ENCODE results near the gene HEG1. TPM values are rescaled to one million over a fixed set of nuclear protein-coding genes. Genes with fewer than 3 reads are reported as not detected.
A peak's percentile ranks its signal among the peaks of the same experiment; 100 is the strongest.

HEG1 gene
- total RNA-seq, 2 donors from 2014 or later: 20.5 to 30.6 TPM

GRCh38 chr3:125050488-125051090 lies 5.2 kb downstream of the HEG1 start:
- Mint-ChIP-seq H3K27ac (peak overlapping the region; percentile 99), H3K27me3 (no peaks in the 10 kb centered on the region), H3K4me1 (peaks cover 67% of the 10 kb centered on the region), H3K4me3 (peak overlapping the region; percentile 34), H3K36me3 (ENCODE audit: low read depth) (peaks cover 15% of the 10 kb centered on the region)
- ATAC-seq: no peak
- no peaks in the 10 kb centered on the region for H3K9me3 ChIP-seq (ENCODE audit: control insufficient read depth, low read length, poor library complexity, severe bottlenecking)
- no peak for DNase-seq

- H3K36me3 Mint-ChIP-seq (ENCODE audit: low read depth): peaks cover 12% of the 10 kb centered on the region
- peaks cover 53% of the 10 kb centered on the region for H3K4me1 Mint-ChIP-seq
- H3K4me3 Mint-ChIP-seq: peak overlapping the region; percentile 28
- H3K27ac Mint-ChIP-seq: peak overlapping the region; percentile 32
- DNase-seq (no peak), ATAC-seq (no peak)
- H3K9me3 ChIP-seq (ENCODE audit: control insufficient read depth, low read length, poor library complexity, severe bottlenecking): no peaks in the 10 kb centered on the region
- no peaks in the 10 kb centered on the region for H3K27me3 Mint-ChIP-seq
Observed at GRCh38 chr3:125048282-125048681, 7.5 kb downstream of the HEG1 start.

GRCh38 chr3:125045965-125046364 lies 9.8 kb downstream of the HEG1 start:
- no peak overlapping the region for H3K27ac Mint-ChIP-seq
- no peaks in the 10 kb centered on the region for H3K27me3 Mint-ChIP-seq
- no peak for ATAC-seq
- no peak overlapping the region for H3K4me3 Mint-ChIP-seq
- H3K9me3 ChIP-seq (ENCODE audit: control insufficient read depth, low read length, poor library complexity, severe bottlenecking): no peaks in the 10 kb centered on the region
- H3K4me1 Mint-ChIP-seq: peaks cover 38% of the 10 kb centered on the region
- DNase-seq: no peak
- peaks cover 15% of the 10 kb centered on the region for H3K36me3 Mint-ChIP-seq (ENCODE audit: low read depth)

- no peaks in the 10 kb centered on the region for H3K27me3 Mint-ChIP-seq
- no peak for ATAC-seq
- H3K4me3 Mint-ChIP-seq: no peak overlapping the region
- H3K36me3 Mint-ChIP-seq (ENCODE audit: low read depth): peaks cover 10% of the 10 kb centered on the region
- no peak for DNase-seq
- H3K4me1 Mint-ChIP-seq: peaks cover 33% of the 10 kb centered on the region
- no peak overlapping the region for H3K27ac Mint-ChIP-seq
- no peaks in the 10 kb centered on the region for H3K9me3 ChIP-seq (ENCODE audit: control insufficient read depth, low read length, poor library complexity, severe bottlenecking)
Observed at GRCh38 chr3:125045194-125045593, 10.6 kb downstream of the HEG1 start.

- H3K9me3 ChIP-seq (ENCODE audit: control insufficient read depth, low read length, poor library complexity, severe bottlenecking): no peaks in the 10 kb centered on the region
- Mint-ChIP-seq H3K4me1 (peaks cover 36% of the 10 kb centered on the region), H3K36me3 (ENCODE audit: low read depth) (peaks cover 8% of the 10 kb centered on the region), H3K27ac (no peak overlapping the region), H3K27me3 (no peaks in the 10 kb centered on the region), H3K4me3 (no peak overlapping the region)
- ATAC-seq (no peak), DNase-seq (no peak)
Observed at GRCh38 chr3:125043599-125044151, 12.1 kb downstream of the HEG1 start.

GRCh38 chr3:125042725-125043406 lies 12.9 kb downstream of the HEG1 start:
- no peaks in the 10 kb centered on the region for H3K27me3 Mint-ChIP-seq
- no peaks in the 10 kb centered on the region for H3K9me3 ChIP-seq (ENCODE audit: control insufficient read depth, low read length, poor library complexity, severe bottlenecking)
- DNase-seq (no peak), ATAC-seq (no peak)
- H3K4me3 Mint-ChIP-seq: no peak overlapping the region
- H3K4me1 Mint-ChIP-seq: peaks cover 34% of the 10 kb centered on the region
- peaks cover 6% of the 10 kb centered on the region for H3K36me3 Mint-ChIP-seq (ENCODE audit: low read depth)
- peak overlapping the region; percentile 16 for H3K27ac Mint-ChIP-seq

- no peak for DNase-seq
- H3K4me1 Mint-ChIP-seq: peaks cover 32% of the 10 kb centered on the region
Observed at GRCh38 chr3:125039131-125040100, 16.4 kb downstream of the HEG1 start.

GRCh38 chr3:125037498-125038150 lies 18.2 kb downstream of the HEG1 start:
- H3K27me3 Mint-ChIP-seq: no peaks in the 10 kb centered on the region
- ATAC-seq (no peak), DNase-seq (no peak)
- no peak overlapping the region for H3K4me3 Mint-ChIP-seq
- peaks cover 27% of the 10 kb centered on the region for H3K4me1 Mint-ChIP-seq
- no peaks in the 10 kb centered on the region for H3K9me3 ChIP-seq (ENCODE audit: control insufficient read depth, low read length, poor library complexity, severe bottlenecking)
- peak overlapping the region; percentile 39 for H3K27ac Mint-ChIP-seq
- H3K36me3 Mint-ChIP-seq (ENCODE audit: low read depth): peaks cover 5% of the 10 kb centered on the region

More at GRCh38 chr3:125039131-125040100, 16.4 kb downstream of the HEG1 start:
- no peaks in the 10 kb centered on the region for H3K9me3 ChIP-seq (ENCODE audit: control insufficient read depth, low read length, poor library complexity, severe bottlenecking)
- no peak for ATAC-seq
- peaks cover 5% of the 10 kb centered on the region for H3K36me3 Mint-ChIP-seq (ENCODE audit: low read depth)
- peak overlapping the region; percentile 29 for H3K27ac Mint-ChIP-seq
- no peaks in the 10 kb centered on the region for H3K27me3 Mint-ChIP-seq
- H3K4me3 Mint-ChIP-seq: no peak overlapping the region

- H3K27me3 Mint-ChIP-seq: no peaks in the 10 kb centered on the region
- ATAC-seq (no peak), DNase-seq (no peak)
- H3K4me1 Mint-ChIP-seq: peaks cover 32% of the 10 kb centered on the region
- peaks cover 2% of the 10 kb centered on the region for H3K36me3 Mint-ChIP-seq (ENCODE audit: low read depth)
- no peak overlapping the region for H3K4me3 Mint-ChIP-seq
- no peak overlapping the region for H3K27ac Mint-ChIP-seq
- H3K9me3 ChIP-seq (ENCODE audit: control insufficient read depth, low read length, poor library complexity, severe bottlenecking): no peaks in the 10 kb centered on the region
Observed at GRCh38 chr3:125035217-125035616, 20.6 kb downstream of the HEG1 start.

- Mint-ChIP-seq H3K27me3 (no peaks in the 10 kb centered on the region), H3K27ac (no peak overlapping the region), H3K4me3 (no peak overlapping the region), H3K4me1 (peaks cover 22% of the 10 kb centered on the region), H3K36me3 (ENCODE audit: low read depth) (peaks cover 3% of the 10 kb centered on the region)
- DNase-seq (no peak), ATAC-seq (no peak)
- H3K9me3 ChIP-seq (ENCODE audit: control insufficient read depth, low read length, poor library complexity, severe bottlenecking): no peaks in the 10 kb centered on the region
Observed at GRCh38 chr3:125033616-125034015, 22.2 kb downstream of the HEG1 start.

- Mint-ChIP-seq H3K4me1 (peaks cover 23% of the 10 kb centered on the region), H3K27me3 (no peaks in the 10 kb centered on the region), H3K4me3 (no peak overlapping the region), H3K27ac (no peak overlapping the region), H3K36me3 (ENCODE audit: low read depth) (peaks cover 8% of the 10 kb centered on the region)
- no peak for DNase-seq
- no peak for ATAC-seq
- no peaks in the 10 kb centered on the region for H3K9me3 ChIP-seq (ENCODE audit: control insufficient read depth, low read length, poor library complexity, severe bottlenecking)
Observed at GRCh38 chr3:125033135-125033534, 22.7 kb downstream of the HEG1 start.

- DNase-seq: no peak
- H3K27ac Mint-ChIP-seq: no peak overlapping the region
Observed at GRCh38 chr3:125032683-125033082, 23.1 kb downstream of the HEG1 start.

More at GRCh38 chr3:125032683-125033082, 23.1 kb downstream of the HEG1 start:
- Mint-ChIP-seq H3K36me3 (ENCODE audit: low read depth) (peaks cover 10% of the 10 kb centered on the region), H3K4me1 (peaks cover 23% of the 10 kb centered on the region), H3K27me3 (no peaks in the 10 kb centered on the region), H3K4me3 (no peak overlapping the region)
- no peak for ATAC-seq
- no peaks in the 10 kb centered on the region for H3K9me3 ChIP-seq (ENCODE audit: control insufficient read depth, low read length, poor library complexity, severe bottlenecking)

Measured in T-helper 17 cell (primary cell).